H1 (cell line): ENCODE measurements around the gene RPL13A. TPM values are rescaled to one million over a fixed set of nuclear protein-coding genes. Genes with fewer than 3 reads are reported as not detected.
A peak's percentile ranks its signal among the peaks of the same experiment; 100 is the strongest.

Source experiments
- CTCF ChIA-PET: fragments of 300-600 bp; sonication (Branson Sonifier 250); formaldehyde crosslinking; loops from one replicate; lab custom pipeline; 2021; ENCODE audit not compliant: partially characterized antibody; lab: Charles Lee
- POLR2A ChIA-PET: fragments of 300-600 bp; sonication (Branson Sonifier 250); formaldehyde crosslinking; loops from one replicate; lab custom pipeline; 2021; ENCODE audit warnings: inconsistent platforms; ENCODE audit not compliant: partially characterized antibody; lab: Charles Lee
- DNase-seq, 2 experiments: peaks; one replicate each; pipeline versions ENCODE4 v3.0.0 to v3.0.0-alpha.2; 2010 to 2022; ENCODE audit warnings: low spot score in 2 of 2, low read depth in 1 of 2, mixed read lengths in 1 of 2
- FAIRE-seq: peaks from 2 replicates; lab custom pipeline; 2011; peaks lifted over from hg19 to GRCh38; lab: Jason Lieb, UNC
- H2AFZ ChIP-seq: 2 replicates; pipeline ENCODE4 v1.8.1; 2012; ENCODE audit warnings: low read length, inconsistent platforms
- H2AK5ac ChIP-seq: 2 replicates; pipeline ENCODE4 v1.6.1; 2013; ENCODE audit warnings: low read depth, low read length
- H2BK120ac ChIP-seq: replicated peaks from 2 replicates; pipeline ENCODE3; 2013; ENCODE audit warnings: low read depth, low read length, inconsistent platforms
- H2BK12ac ChIP-seq: 2 replicates; pipeline ENCODE4 v1.6.1; 2013; ENCODE audit warnings: low read depth, low read length
- H2BK15ac ChIP-seq: 2 replicates; pipeline ENCODE4 v1.6.1; 2013; ENCODE audit warnings: low read length
- H2BK20ac ChIP-seq: 2 replicates; pipeline ENCODE4 v1.6.1; 2013; ENCODE audit warnings: low read length
- H2BK5ac ChIP-seq: 2 replicates; pipeline ENCODE4 v1.6.1; 2013; ENCODE audit warnings: low read depth, low read length
- H3K14ac ChIP-seq: 2 replicates; pipeline ENCODE4 v1.6.1; 2013; ENCODE audit warnings: inconsistent platforms; ENCODE audit not compliant: insufficient read length
- H3K18ac ChIP-seq: 2 replicates; pipeline ENCODE4 v1.6.1; 2013; ENCODE audit warnings: low read length; ENCODE audit errors: extremely low read depth
- H3K23ac ChIP-seq: 2 replicates; pipeline ENCODE4 v1.6.1; 2013; ENCODE audit warnings: inconsistent platforms; ENCODE audit not compliant: insufficient read length
- H3K23me2 ChIP-seq: 2 replicates; pipeline ENCODE4 v1.6.1; 2013; ENCODE audit warnings: low read depth, low read length
- H3K27ac ChIP-seq: 2 replicates; pipeline ENCODE4 v1.6.1; 2011; ENCODE audit warnings: low read depth, low read length, inconsistent platforms
- H3K27me3 ChIP-seq, 4 experiments: replicated peaks in 1 of 4; 1 replicate in 1 of 4; 2 replicates in 3 of 4; pipeline versions ENCODE4 v1.6.1 to v1.8.1; 2011 to 2013; ENCODE audit warnings: low read length in 3 of 4, mild to moderate bottlenecking in 3 of 4, inconsistent platforms in 2 of 4, mixed read lengths in 2 of 4, moderate library complexity in 1 of 4; ENCODE audit not compliant: control insufficient read depth in 3 of 4, insufficient read depth in 3 of 4; ENCODE audit errors: extremely low read depth in 1 of 4
- H3K36me3 ChIP-seq, 4 experiments: 2 replicates each; pipeline versions ENCODE4 v1.6.1 to v1.8.1; 2011 to 2013; ENCODE audit warnings: mild to moderate bottlenecking in 4 of 4, low read length in 3 of 4, moderate library complexity in 2 of 4, control low read depth in 1 of 4, inconsistent platforms in 1 of 4; ENCODE audit not compliant: insufficient read depth in 4 of 4, control insufficient read depth in 2 of 4
- H3K4ac ChIP-seq: replicated peaks from 2 replicates; pipeline ENCODE3; 2013; ENCODE audit warnings: low read length, low read depth, mixed read lengths, inconsistent platforms; ENCODE audit not compliant: insufficient read length
- H3K4me1 ChIP-seq, 4 experiments: replicated peaks in 1 of 4; 1 replicate in 1 of 4; 2 replicates in 3 of 4; pipeline versions ENCODE4 v1.6.1 to v1.8.1; 2011 to 2013; ENCODE audit warnings: low read length in 3 of 4, inconsistent platforms in 2 of 4, mixed read lengths in 1 of 4; ENCODE audit not compliant: insufficient read depth in 4 of 4, control insufficient read depth in 3 of 4
- H3K4me2 ChIP-seq, 2 experiments: 2 replicates each; pipeline versions ENCODE4 v1.6.1 to v1.8.1; 2011 to 2013; ENCODE audit warnings: low read depth in 2 of 2, low read length in 2 of 2, control low read depth in 1 of 2, inconsistent platforms in 1 of 2, mild to moderate bottlenecking in 1 of 2; ENCODE audit not compliant: insufficient read depth in 1 of 2
- H3K4me3 ChIP-seq, 4 experiments: fragments of 200-600, 300-600 bp in 1 of 4; sonication (generic), shearing (Covaris generic), sonication (Bioruptor Twin) in 1 of 4; 2 replicates each; pipeline versions ENCODE4 v1.5.1 to v1.8.1; 2011 to 2016; ENCODE audit warnings: low read length in 4 of 4, low read depth in 3 of 4, control low read depth in 2 of 4, inconsistent platforms in 2 of 4, mild to moderate bottlenecking in 2 of 4, mixed read lengths in 1 of 4, moderate library complexity in 1 of 4; ENCODE audit not compliant: insufficient read depth in 2 of 4; ENCODE audit errors: extremely low read depth in 1 of 4
- H3K56ac ChIP-seq: replicated peaks from 2 replicates; pipeline ENCODE3; 2013; ENCODE audit warnings: low read depth, mild to moderate bottlenecking, mixed read lengths, low read length, inconsistent platforms; ENCODE audit not compliant: insufficient read length
- H3K79me1 ChIP-seq: 2 replicates; pipeline ENCODE4 v1.6.1; 2013; ENCODE audit warnings: low read depth, low read length, control low read depth
- H3K79me2 ChIP-seq, 2 experiments: 2 replicates each; pipeline versions ENCODE4 v1.6.1 to v1.8.1; 2012 to 2013; ENCODE audit warnings: low read length in 2 of 2, mild to moderate bottlenecking in 2 of 2, inconsistent platforms in 1 of 2; ENCODE audit not compliant: insufficient read depth in 2 of 2, control insufficient read depth in 1 of 2
- H3K9ac ChIP-seq, 4 experiments: replicated peaks in 1 of 4; 1 replicate in 1 of 4; 2 replicates in 3 of 4; pipeline versions ENCODE4 v1.6.1 to v1.8.1; 2011 to 2013; ENCODE audit warnings: low read depth in 3 of 4, low read length in 3 of 4, control low read depth in 2 of 4, mild to moderate bottlenecking in 2 of 4, moderate library complexity in 2 of 4, inconsistent platforms in 1 of 4; ENCODE audit errors: extremely low read depth in 1 of 4
- H3K9me3 ChIP-seq, 2 experiments: 2 replicates each; pipeline versions ENCODE4 v1.6.1 to v1.8.1; 2012 to 2013; ENCODE audit warnings: mild to moderate bottlenecking in 2 of 2, moderate library complexity in 2 of 2, control low read depth in 1 of 2, inconsistent platforms in 1 of 2, low read depth in 1 of 2, low read length in 1 of 2, mixed read lengths in 1 of 2; ENCODE audit not compliant: insufficient read depth in 2 of 2
- H4K20me1 ChIP-seq, 2 experiments: replicated peaks in 1 of 2; 2 replicates each; pipeline versions ENCODE3 to v1.8.1; 2011 to 2013; ENCODE audit warnings: inconsistent platforms in 2 of 2, low read length in 2 of 2, mild to moderate bottlenecking in 1 of 2; ENCODE audit not compliant: insufficient read depth in 2 of 2, control insufficient read depth in 1 of 2
- H4K5ac ChIP-seq: 2 replicates; pipeline ENCODE4 v1.6.1; 2013; ENCODE audit warnings: low read length, low read depth, mixed read lengths, inconsistent platforms; ENCODE audit not compliant: insufficient read length
- H4K8ac ChIP-seq: 2 replicates; pipeline ENCODE4 v1.8.0; 2013; ENCODE audit warnings: mild to moderate bottlenecking, moderate library complexity, low read length, inconsistent platforms; ENCODE audit not compliant: insufficient read depth; ENCODE audit errors: extremely low read depth
- H4K91ac ChIP-seq: replicated peaks from 2 replicates; pipeline ENCODE3; 2013; ENCODE audit warnings: low read length, mixed read lengths, inconsistent platforms; ENCODE audit not compliant: insufficient read length
- EP300 ChIP-seq, 2 experiments: IDR thresholded peaks; 1 replicate in 1 of 2; 2 replicates in 1 of 2; pipeline ENCODE4 v1.6.1; 2011 to 2012; ENCODE audit warnings: low read depth in 2 of 2, low read length in 2 of 2, mild to moderate bottlenecking in 2 of 2, borderline replicate concordance in 1 of 2, inconsistent platforms in 1 of 2, moderate library complexity in 1 of 2
- KDM5A ChIP-seq: fragments of 200-600 bp; IDR thresholded peaks from 2 replicates; pipeline ENCODE4 v1.7.1; 2012; ENCODE audit warnings: mild to moderate bottlenecking, low read length, inconsistent platforms, mixed read lengths
- RFX5 ChIP-seq: IDR thresholded peaks from 2 replicates; pipeline ENCODE4 v1.6.1; 2011; ENCODE audit warnings: low read depth, low read length, improper control_type of control experiment, borderline replicate concordance
- WGBS, 2 experiments: shearing (Covaris generic) in 1 of 2; methylation state at CpG; one replicate each; pipeline versions ENCODE4 v1.1.6 to v1.1.7; 2013 to 2015; ENCODE audit warnings: low lambda C conversion rate in 2 of 2, mixed read lengths in 2 of 2, inconsistent platforms in 1 of 2, low coverage in 1 of 2, missing lambda C conversion rate in 1 of 2; ENCODE audit not compliant: insufficient replicate concordance in 2 of 2, insufficient coverage in 1 of 2, insufficient read length in 1 of 2; ENCODE audit errors: extremely low coverage in 1 of 2, missing lambda C conversion rate in 1 of 2; 5-methylcytosine and 5-hydroxymethylcytosine counted together
- polyA plus RNA-seq, 7 experiments: library from polyadenylated mRNA; depleted of rRNA in 3 of 7; stranded (reverse) in 5 of 7; unstranded in 2 of 7; fragments of >200 nt in 5 of 7; fragments of 200-250 nt in 2 of 7; gene quantifications; 1 replicate in 5 of 7; 2 replicates in 1 of 7; 4 replicates in 1 of 7; pipeline versions ENCODE4 v1.2.1 to v1.2.3, GENCODE V29; 2011 to 2013; ENCODE audit warnings: missing spikeins in 2 of 7, mixed read lengths in 2 of 7
- total RNA-seq: library from RNA; stranded (reverse); fragmentation: NEBNext Ultra II Directional; extraction: Animal tissue kit (Norgen Biotek cat#: 25700); gene quantifications from 2 replicates; pipeline ENCODE4 v1.2.1, GENCODE V29; 2021

The RPL13A gene
- total and polyA plus RNA-seq, 2 of the 8 experiments (the other 6 are each of a cell fraction or from before 2014, with no cell fraction given) = 3,305 to 8,868 TPM

DNA sequence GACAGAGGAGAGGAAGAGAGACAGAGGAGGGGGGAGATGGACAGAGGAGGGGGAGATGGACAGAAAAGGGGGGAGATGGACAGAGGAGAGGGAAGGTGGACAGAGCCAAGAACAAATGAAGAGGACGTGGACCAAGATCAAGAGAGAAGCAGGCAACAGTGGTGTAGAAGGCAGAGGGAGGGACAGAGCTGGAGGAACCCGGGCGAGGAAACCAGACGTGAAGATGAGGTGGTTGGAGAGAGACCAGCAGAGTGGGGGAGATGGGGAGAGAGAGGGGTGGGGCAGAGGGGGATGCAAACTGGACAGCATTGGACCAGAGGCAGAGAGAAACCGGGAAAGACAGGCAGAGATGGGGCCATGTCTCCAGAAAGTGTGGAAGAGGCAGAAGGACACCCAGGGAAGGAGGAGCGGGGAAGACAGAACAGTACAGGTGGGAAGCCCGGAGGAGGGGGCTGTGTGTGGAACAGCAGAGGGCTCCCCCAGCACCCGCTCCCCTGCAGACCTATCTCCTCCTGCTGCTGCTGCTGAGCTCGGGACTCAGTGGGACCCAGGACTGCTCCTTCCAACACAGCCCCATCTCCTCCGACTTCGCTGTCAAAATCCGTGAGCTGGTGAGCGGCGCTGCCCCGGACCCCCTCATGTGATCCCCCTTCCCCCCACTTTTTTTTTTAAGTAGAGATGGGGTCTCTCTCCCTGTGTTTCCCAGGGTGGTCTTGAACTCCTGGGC, 12.1 kb upstream of the RPL13A start:
- Histone ChIP-seq H3K23me2 (no peaks in the 10 kb centered on the region; the same call in 1 of the 2 replicates), H2BK20ac (no peak overlapping the region), H3K79me1 (no peaks in the 10 kb centered on the region), H4K5ac (no peak overlapping the region), H2AFZ (no peak overlapping the region), H3K14ac (no peak overlapping the region), H2BK12ac (peak overlapping the region; percentile 27; the same call in 1 of the 2 replicates), H4K20me1 (no peaks in the 10 kb centered on the region), H3K9ac (no peak overlapping the region), H4K8ac (no peak overlapping the region), H3K9me3 (no peaks in the 10 kb centered on the region), H3K4me2 (peak overlapping the region in 1 of 2 experiments; percentile 59; a peak in 1 of 4 replicates), H3K4ac (no peak overlapping the region), H2BK120ac (no peak overlapping the region), H3K27me3 (peaks cover 0 to 5% (median 0%) of the 10 kb centered on the region in 4 experiments; a peak in 4 of 7 replicates), H2AK5ac (peak overlapping the region; percentile 53; the same call in 1 of the 2 replicates), H3K27ac (no peak overlapping the region), H3K18ac (no peak overlapping the region), H3K56ac (no peak overlapping the region), H3K4me1 (0 out of 7 replicates have a peak, but pooled peaks cover 0 to 5% (median 0%) of the 10 kb centered on the region in 4 experiments), H2BK15ac (peak overlapping the region; percentile 61; the same call in 1 of the 2 replicates), H3K79me2 (no peaks in the 10 kb centered on the region), H4K91ac (no peak overlapping the region), H3K23ac (no peak overlapping the region), H3K36me3 (no peaks in the 10 kb centered on the region), H3K4me3 (no peak overlapping the region; a peak in 1 of 8 replicates), H2BK5ac (no peak overlapping the region; the same call in 1 of the 2 replicates)
- ChIA-PET POLR2A (interaction anchor here (0.6 to 5.1 kb wide), 6 partner anchors 11 to 84 kb away, joined by 3 to 138 read pairs (median 4); partner anchors contain the start of genes ALDH16A1, PIH1D1, RPL13A and RPS11), CTCF (interaction anchor here (0.6 to 4.7 kb wide), 21 partner anchors 10 to 1166 kb away, joined by 3 to 20 read pairs (median 4); partner anchors contain the start of gene PIH1D1)
- DNase-seq = no peak
- no peak for FAIRE-seq
- TF ChIP-seq KDM5A = no peak
- no peak for TF ChIP-seq EP300 (IDR thresholded peaks at IDR 0.05; ENCODE audit: borderline replicate concordance in 1 of 2, low read depth in 2 of 2, low read length in 2 of 2)
- TF ChIP-seq RFX5 = no peak
- WGBS, 2 experiments = 70% methylated on average over 8 of the region's 15 CpGs; no CpG with 5 or more reads in 1 of the 2 experiments
